GM19023 (cell line): ENCODE data around the gene CUL4A.
A peak's percentile ranks its signal among the peaks of the same experiment; 100 is the strongest.

Experiments
- ATAC-seq: cut with Tn5 transposase; IDR thresholded peaks from one replicate; pipeline ENCODE4 v1.9.1; 2021; ENCODE audit warnings: mild to moderate bottlenecking, moderate library complexity; ENCODE audit not compliant: unreplicated experiment

The CUL4A gene

GRCh38 chr13:113179374-113180230 is 29.8 kb upstream of the CUL4A start:
- ATAC-seq: no peak

GRCh38 chr13:113182046-113182445 is 27.4 kb upstream of the CUL4A start:
- no peak for ATAC-seq

GRCh38 chr13:113183450-113184129 is 25.8 kb upstream of the CUL4A start:
- ATAC-seq: no peak

- ATAC-seq: no peak
These were observed 24.6 kb upstream of the CUL4A start for GRCh38 chr13:113184568-113185440.

GRCh38 chr13:113186061-113186900 is 23.1 kb upstream of the CUL4A start:
- ATAC-seq: peak; percentile 96

DNA sequence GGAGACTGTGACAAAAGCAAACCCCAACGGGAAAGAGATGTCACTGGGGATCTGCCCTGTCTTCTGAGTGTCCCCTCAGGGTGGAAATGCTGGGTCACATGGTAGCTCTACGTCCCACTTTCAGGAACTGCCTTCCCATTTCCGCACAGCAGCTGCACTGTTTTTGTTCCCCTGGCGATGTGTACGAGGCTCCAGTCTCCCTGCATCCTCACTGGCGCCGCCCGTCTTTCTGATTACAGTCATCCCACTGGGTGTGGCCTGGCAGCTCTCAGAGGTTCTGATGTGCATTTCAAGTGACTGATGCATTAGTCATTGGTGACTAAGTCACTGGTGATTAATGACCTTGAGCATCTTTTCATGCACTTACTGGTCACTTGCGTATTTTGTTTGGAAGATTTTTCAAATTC is 22.1 kb upstream of the CUL4A start:
- ATAC-seq: no peak

GRCh38 chr13:113187883-113188665 is 21.3 kb upstream of the CUL4A start:
- no peak for ATAC-seq

DNA sequence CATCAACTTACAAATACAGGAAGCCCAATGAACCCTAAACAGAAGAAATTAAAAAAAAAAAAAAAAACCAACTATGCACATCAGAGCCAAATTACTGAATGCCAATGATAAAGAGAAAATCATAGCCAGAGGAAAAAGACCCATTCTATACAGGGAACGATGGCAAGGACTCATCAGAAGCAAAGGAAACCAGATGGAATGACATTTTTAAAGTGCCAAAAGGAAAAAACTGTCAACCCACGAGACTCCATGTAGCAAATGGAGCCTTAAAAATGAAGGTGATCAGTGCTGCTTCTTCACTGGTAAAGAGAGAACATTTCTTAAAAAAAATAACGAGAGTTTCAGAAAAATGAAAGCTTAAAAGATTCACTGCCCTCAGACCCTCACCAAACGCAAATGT is 19.2 kb upstream of the CUL4A start:
- no peak for ATAC-seq

DNA sequence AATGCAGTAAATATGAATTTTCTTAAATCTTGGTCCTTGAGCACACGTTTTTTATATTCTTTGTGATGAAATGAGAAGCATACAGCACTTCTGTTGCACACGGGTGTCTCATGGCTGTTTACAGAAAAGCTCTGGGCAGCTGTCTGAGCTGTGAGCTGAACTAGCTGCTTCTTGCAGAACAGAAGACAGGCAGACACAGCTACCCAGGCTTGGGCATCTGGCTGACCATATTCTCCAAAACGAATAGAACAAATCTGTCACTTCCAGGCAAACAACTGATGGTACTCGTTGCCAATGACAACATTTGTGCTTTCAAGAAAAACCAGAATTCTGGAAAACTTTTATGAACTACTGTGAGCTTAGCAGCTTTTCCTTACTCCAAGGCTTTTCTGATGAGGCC is 17.1 kb upstream of the CUL4A start:
- no peak for ATAC-seq

GRCh38 chr13:113192902-113193301 is 16.5 kb upstream of the CUL4A start:
- no peak for ATAC-seq

DNA sequence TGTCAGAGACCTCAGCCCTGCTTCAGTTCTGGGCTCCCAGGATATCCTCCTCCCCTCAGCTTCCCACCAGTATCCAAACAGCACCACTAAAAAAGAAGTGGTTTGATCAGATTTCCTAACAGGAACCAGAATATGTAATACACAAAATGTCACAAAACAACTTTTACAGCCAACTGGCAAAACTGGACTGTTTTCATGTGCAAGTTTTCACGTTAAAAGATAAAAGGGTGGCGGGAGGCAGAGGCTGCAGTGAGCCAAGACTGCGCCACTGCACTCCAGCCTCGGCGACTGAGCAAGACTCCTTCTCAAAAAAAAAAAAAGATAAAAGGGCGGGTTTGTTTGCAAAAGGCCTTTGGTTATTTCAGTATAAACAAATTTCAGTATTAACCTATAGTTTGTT is 14.1 kb upstream of the CUL4A start:
- no peak for ATAC-seq

- no peak for ATAC-seq
These were observed 12.3 kb upstream of the CUL4A start for GRCh38 chr13:113196970-113197737.

GRCh38 chr13:113201815-113202214 is 7.6 kb upstream of the CUL4A start:
- ATAC-seq: no peak

- no peak for ATAC-seq
These were observed 6.5 kb upstream of the CUL4A start for GRCh38 chr13:113202912-113203311.

DNA sequence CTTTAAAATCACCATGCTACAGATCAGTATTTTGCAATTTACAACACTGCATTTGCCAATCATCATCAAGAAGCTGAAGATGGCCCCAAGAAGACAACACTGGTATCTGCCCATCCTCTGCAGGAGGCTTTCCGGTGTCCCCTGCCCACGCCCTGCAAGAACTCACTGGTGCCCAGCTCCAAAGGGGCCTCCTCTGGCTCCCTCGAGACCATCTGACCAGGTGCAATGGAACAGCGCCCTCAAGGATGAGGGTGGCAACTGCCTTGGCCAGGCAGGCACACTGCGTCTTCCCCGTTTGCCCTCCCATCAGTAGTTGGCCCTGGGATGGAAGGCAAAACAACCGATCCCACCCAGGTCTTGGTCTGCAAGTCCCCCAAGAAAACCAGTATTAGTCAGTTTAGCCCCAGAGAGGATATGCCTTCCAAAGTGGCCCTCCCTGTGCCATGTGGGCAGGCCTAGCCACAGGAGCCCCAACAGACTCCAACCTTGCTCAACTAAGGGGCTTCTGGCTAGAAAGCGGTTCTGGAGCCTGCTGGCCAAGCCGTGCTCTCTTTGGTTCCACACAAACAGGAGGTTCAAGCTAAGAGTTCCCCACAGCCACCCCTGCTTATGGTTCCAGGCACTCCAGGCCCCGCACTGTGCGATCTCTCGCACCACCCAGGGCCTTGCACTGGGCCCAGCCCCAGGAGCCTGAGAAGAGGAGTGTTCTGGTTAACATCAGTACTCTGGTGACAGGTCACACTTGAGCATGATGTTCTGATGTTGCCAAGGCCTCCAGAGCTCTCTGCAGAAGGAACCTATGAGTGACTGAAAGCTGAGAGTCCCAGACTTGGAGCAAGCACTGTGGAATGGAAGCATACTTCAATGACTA is 5.7 kb upstream of the CUL4A start:
- no peak for ATAC-seq

GRCh38 chr13:113204378-113204734 is 5.1 kb upstream of the CUL4A start:
- ATAC-seq: no peak

DNA sequence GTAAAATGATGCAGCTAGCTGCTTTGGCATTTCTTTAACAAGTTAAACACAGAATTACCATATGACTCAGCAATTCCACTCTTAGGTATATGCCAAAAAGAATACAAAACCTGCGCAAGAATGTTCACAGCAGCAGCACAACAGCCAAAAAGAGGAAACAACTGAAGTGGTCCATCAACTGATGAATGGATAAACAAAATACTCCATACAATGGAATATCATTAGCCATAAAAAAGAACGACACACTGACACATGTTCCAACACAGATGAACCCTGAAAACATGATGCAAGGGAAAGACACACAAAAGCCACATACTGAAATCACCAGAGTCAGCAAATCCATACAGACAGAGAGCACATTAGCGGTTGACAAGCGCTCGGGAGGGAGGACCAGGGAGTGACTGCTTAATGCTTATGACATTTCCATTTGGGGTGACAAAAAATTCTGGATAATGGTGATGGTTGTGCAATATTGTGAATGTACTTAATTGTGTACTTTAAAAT is 3.9 kb upstream of the CUL4A start:
- no peak for ATAC-seq

DNA sequence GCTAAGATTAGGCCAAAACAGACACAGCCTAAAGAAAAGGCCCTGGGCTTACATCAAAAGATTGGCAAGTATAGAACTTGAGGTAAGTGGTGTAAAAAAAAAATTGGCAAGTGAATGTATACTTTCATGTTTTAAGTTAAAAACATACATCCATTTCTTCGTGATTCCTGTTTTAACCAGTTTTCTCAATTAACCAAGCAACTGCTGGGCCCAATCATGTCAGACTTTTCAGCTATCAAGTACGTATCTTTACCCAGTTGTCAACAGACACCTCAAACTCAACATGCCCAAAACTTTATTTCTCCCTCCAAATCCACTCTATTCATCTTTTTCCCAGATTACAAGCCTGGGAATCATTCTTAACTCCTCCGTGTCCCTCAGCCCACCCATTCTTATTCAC is 2.0 kb upstream of the CUL4A start:
- no peak for ATAC-seq
